Fibroblast of lung (primary cell): ENCODE data around the gene SRRM1. TPM values are rescaled to one million over a fixed set of nuclear protein-coding genes. Genes with fewer than 3 reads are reported as not detected.

Source experiments
- DNase-seq, 2 donors: peaks; one replicate each; pipeline versions ENCODE4 v3.0.0 to v3.0.0-alpha.2; 2010; ENCODE audit warnings: low read depth in 2 of 2
- H2AFZ ChIP-seq: 2 replicates; pipeline ENCODE4 v1.5.1; 2012; ENCODE audit warnings: low read length, control low read depth, inconsistent platforms
- H3K27ac ChIP-seq: 2 replicates; pipeline ENCODE4 v1.5.1; 2011; ENCODE audit warnings: low read length, control low read depth; ENCODE audit not compliant: insufficient read depth
- H3K27me3 ChIP-seq: 2 replicates; pipeline ENCODE4 v1.5.1; 2011; ENCODE audit warnings: mild to moderate bottlenecking, low read length; ENCODE audit not compliant: control insufficient read depth, insufficient read depth
- H3K36me3 ChIP-seq: 2 replicates; pipeline ENCODE4 v1.5.1; 2011; ENCODE audit warnings: low read length; ENCODE audit not compliant: control insufficient read depth, insufficient read depth
- H3K4me1 ChIP-seq: 2 replicates; pipeline ENCODE4 v1.5.1; 2011; ENCODE audit warnings: low read length; ENCODE audit not compliant: control insufficient read depth, insufficient read depth; ENCODE audit errors: extremely low read depth
- H3K4me2 ChIP-seq: 2 replicates; pipeline ENCODE4 v1.5.1; 2011; ENCODE audit warnings: low read length, control low read depth; ENCODE audit not compliant: insufficient read depth; ENCODE audit errors: extremely low read depth
- H3K4me3 ChIP-seq, 4 experiments: fragments of 200-600 bp in 1 of 4; sonication (generic) in 1 of 4; replicated peaks in 1 of 4; 2 replicates each; pipeline ENCODE4 v1.5.1; 2011 to 2016; ENCODE audit warnings: low read length in 4 of 4, low read depth in 3 of 4, mild to moderate bottlenecking in 3 of 4, control low read depth in 2 of 4, inconsistent platforms in 1 of 4, mixed read lengths in 1 of 4; ENCODE audit not compliant: insufficient read depth in 1 of 4; ENCODE audit errors: control extremely low read depth in 1 of 4
- H3K79me2 ChIP-seq: 2 replicates; pipeline ENCODE4 v1.5.1; 2012; ENCODE audit warnings: mild to moderate bottlenecking, low read length, inconsistent platforms; ENCODE audit not compliant: control insufficient read depth, insufficient read depth
- H3K9ac ChIP-seq: 2 replicates; pipeline ENCODE4 v1.5.1; 2011; ENCODE audit warnings: mild to moderate bottlenecking, low read length, control low read depth; ENCODE audit not compliant: insufficient read depth
- H3K9me3 ChIP-seq: 2 replicates; pipeline ENCODE4 v1.5.1; 2012; ENCODE audit warnings: low read depth, low read length; ENCODE audit not compliant: control insufficient read depth, insufficient read depth
- H4K20me1 ChIP-seq: 2 replicates; pipeline ENCODE4 v1.5.1; 2011; ENCODE audit warnings: low read length; ENCODE audit not compliant: control insufficient read depth, insufficient read depth; ENCODE audit errors: extremely low read depth
- CTCF ChIP-seq, 2 donors: IDR thresholded peaks in 1 of 2; conservative IDR thresholded peaks in 1 of 2; 1 replicate in 1 of 2; 2 replicates in 1 of 2; pipeline ENCODE4 v1.5.1; 2011 to 2012; ENCODE audit warnings: low read length in 2 of 2, control low read depth in 1 of 2, inconsistent platforms in 1 of 2, low read depth in 1 of 2, mild to moderate bottlenecking in 1 of 2
- EZH2 ChIP-seq: IDR thresholded peaks from 2 replicates; pipeline ENCODE4 v1.5.1; 2012; ENCODE audit warnings: low read length, control low read depth, mild to moderate bottlenecking; ENCODE audit errors: missing control alignments
- polyA plus RNA-seq, 2 donors: library from polyadenylated mRNA; depleted of rRNA in 1 of 2; stranded (reverse) in 1 of 2; unstranded in 1 of 2; fragments of >200 nt; gene quantifications; 2 replicates each; pipeline ENCODE4 v1.2.1, GENCODE V29; 2011 to 2012; ENCODE audit warnings: missing spikeins in 1 of 2
- total RNA-seq: library from RNA; depleted of rRNA; stranded (reverse); fragments of >200 nt; gene quantifications from 2 replicates; pipeline ENCODE4 v1.2.1, GENCODE V29; 2014

The SRRM1 gene
- total and polyA plus RNA-seq, 2 donors (not counting 1 experiment from before 2014, with no cell fraction given): 30.7 to 55.8 TPM

DNA sequence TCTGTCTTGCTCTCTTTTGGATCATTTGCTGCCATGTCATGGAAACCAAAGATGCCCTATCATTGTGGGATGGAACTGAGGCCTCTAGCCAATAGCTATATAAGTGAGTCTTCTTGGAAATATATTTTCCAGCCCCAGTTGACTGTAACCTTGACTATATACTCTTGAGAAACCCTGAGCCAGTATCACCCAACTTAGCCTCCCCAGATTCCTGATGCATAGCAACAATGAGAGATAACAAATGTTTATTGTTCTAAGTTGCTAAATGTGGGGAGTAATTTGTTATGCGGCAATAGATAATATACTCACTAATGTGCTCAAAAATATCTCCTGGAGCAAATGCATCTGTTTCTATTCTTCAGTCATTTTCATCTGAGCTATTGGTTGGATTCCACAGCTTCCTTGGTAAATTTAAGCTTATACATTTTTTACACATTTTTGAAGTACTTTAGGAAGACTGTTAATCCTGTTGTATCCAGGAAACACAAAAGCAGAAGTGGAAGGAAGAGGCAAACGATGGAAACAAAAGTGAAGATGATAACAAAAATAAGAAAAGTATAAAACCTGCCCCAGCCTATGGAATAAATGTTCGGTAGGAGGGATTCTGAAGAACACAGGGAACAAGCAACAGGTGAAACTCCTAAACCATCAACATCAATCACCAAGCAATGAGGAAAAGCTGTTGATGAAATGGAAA, 6.3 kb upstream of the SRRM1 start:
- no peak for TF ChIP-seq CTCF (conservative IDR thresholded peaks at IDR 0.05 in 1 of 2, IDR thresholded peaks at IDR 0.05 in 1 of 2; ENCODE audit: low read depth in 1 of 2, low read length in 2 of 2)
- TF ChIP-seq EZH2: no peak
- DNase-seq: no peak

GRCh38 chr1:24639094-24639493, 4.0 kb upstream of the SRRM1 start:
- H3K9ac ChIP-seq: no peak overlapping the region
- H3K27ac ChIP-seq: no peak overlapping the region
- H3K9me3 ChIP-seq: no peaks in the 10 kb centered on the region
- no peak for TF ChIP-seq CTCF (conservative IDR thresholded peaks at IDR 0.05 in 1 of 2, IDR thresholded peaks at IDR 0.05 in 1 of 2; ENCODE audit: low read depth in 1 of 2, low read length in 2 of 2)
- no peak for TF ChIP-seq EZH2
- no peak overlapping the region for H2AFZ ChIP-seq
- no peak for DNase-seq
- H3K79me2 ChIP-seq: peaks cover 10% of the 10 kb centered on the region
- no peak overlapping the region for H3K4me2 ChIP-seq
- no peaks in the 10 kb centered on the region for H4K20me1 ChIP-seq
- H3K27me3 ChIP-seq: no peaks in the 10 kb centered on the region
- no peak overlapping the region for H3K4me3 ChIP-seq
- no peaks in the 10 kb centered on the region for H3K36me3 ChIP-seq
- H3K4me1 ChIP-seq: peaks cover 5% of the 10 kb centered on the region

More for the DNA sequence above, 6.3 kb upstream of the SRRM1 start:
- H4K20me1 ChIP-seq: no peaks in the 10 kb centered on the region
- no peak overlapping the region for H3K9ac ChIP-seq
- no peaks in the 10 kb centered on the region for H3K79me2 ChIP-seq
- no peak overlapping the region for H3K4me3 ChIP-seq
- H3K9me3 ChIP-seq: no peaks in the 10 kb centered on the region
- H3K4me2 ChIP-seq: no peak overlapping the region
- no peaks in the 10 kb centered on the region for H3K27me3 ChIP-seq
- no peaks in the 10 kb centered on the region for H3K36me3 ChIP-seq
- H3K27ac ChIP-seq: no peak overlapping the region
- peaks cover 5% of the 10 kb centered on the region for H3K4me1 ChIP-seq
- H2AFZ ChIP-seq: no peak overlapping the region

DNA sequence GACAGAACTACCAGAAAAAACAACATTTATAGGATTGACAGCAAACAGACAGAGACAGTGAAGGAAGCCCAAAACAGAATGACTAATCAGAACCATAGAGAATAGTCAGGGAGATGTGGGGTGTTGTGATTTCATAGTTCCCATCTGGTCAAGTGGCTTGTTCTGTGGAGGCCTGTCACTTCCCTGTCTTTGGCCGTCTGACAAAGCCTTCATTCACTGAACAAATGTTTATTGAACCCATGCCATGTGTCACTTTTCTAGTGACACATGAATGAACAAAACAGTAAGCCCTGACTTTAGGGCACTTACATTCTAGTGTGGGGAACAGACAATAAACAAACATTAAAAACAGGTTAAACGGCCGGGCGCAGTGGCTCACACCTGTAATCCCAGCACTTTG, 3.2 kb upstream of the SRRM1 start:
- no peak overlapping the region for H3K9ac ChIP-seq
- no peak for DNase-seq

More for the DNA sequence above, 3.2 kb upstream of the SRRM1 start:
- Histone ChIP-seq H3K27me3 (no peaks in the 10 kb centered on the region), H2AFZ (no peak overlapping the region), H3K9me3 (no peaks in the 10 kb centered on the region), H3K27ac (no peak overlapping the region), H3K4me2 (no peak overlapping the region), H3K4me3 (no peak overlapping the region), H3K36me3 (no peaks in the 10 kb centered on the region), H3K4me1 (peaks cover 7% of the 10 kb centered on the region), H4K20me1 (no peaks in the 10 kb centered on the region), H3K79me2 (peaks cover 18% of the 10 kb centered on the region)
- no peak for TF ChIP-seq EZH2
- no peak for TF ChIP-seq CTCF (conservative IDR thresholded peaks at IDR 0.05 in 1 of 2, IDR thresholded peaks at IDR 0.05 in 1 of 2; ENCODE audit: low read depth in 1 of 2, low read length in 2 of 2)
